Left ventricle myocardium inferior (tissue), 1 donor: ENCODE results near the gene FAM83E. TPM values are rescaled to one million over a fixed set of nuclear protein-coding genes. Genes with fewer than 3 reads are reported as not detected.

ENCODE experiments used
- DNase-seq: peaks from one replicate; pipeline ENCODE4 v3.0.0-alpha.2; 2020
- H3K27ac ChIP-seq: fragments of 200-600 bp; replicated peaks from 2 replicates; pipeline ENCODE4 v1.8.0; 2021
- H3K27me3 ChIP-seq: fragments of 200-600 bp; 2 replicates; pipeline ENCODE4 v1.8.0; 2021; ENCODE audit warnings: low read depth
- H3K36me3 ChIP-seq: fragments of 200-600 bp; 2 replicates; pipeline ENCODE4 v1.8.0; 2021
- H3K4me1 ChIP-seq: fragments of 200-600 bp; 2 replicates; pipeline ENCODE4 v1.8.0; 2021
- H3K4me3 ChIP-seq: fragments of 200-600 bp; 2 replicates; pipeline ENCODE4 v1.8.0; 2021; ENCODE audit warnings: mild to moderate bottlenecking, moderate library complexity
- H3K9me3 ChIP-seq: fragments of 200-600 bp; replicated peaks from 2 replicates; pipeline ENCODE4 v1.8.0; 2021
- CTCF ChIP-seq: fragments of 200-600 bp; IDR thresholded peaks from 2 replicates; pipeline ENCODE4 v1.8.0; 2021; ENCODE audit warnings: antibody characterized with exemption, mild to moderate bottlenecking, borderline replicate concordance
- intact Hi-C: fragments of 100-400 bp; cut with micrococcal nuclease; formaldehyde crosslinking; loops from one replicate; pipeline ENCODE4 v1.11.0; 2022
- total RNA-seq: library from RNA; stranded (reverse); fragmentation: NEBNext Ultra II Directional; extraction: Animal tissue kit (Norgen Biotek cat#: 25700); gene quantifications from one replicate; pipeline ENCODE4 v1.2.1, GENCODE V29; 2021
- donor health status: DM: no; HTN: yes; CAD: no; lungs with severe emphysema.

Gene FAM83E
- total RNA-seq, 1 donor from 2014 or later: not detected

DNA sequence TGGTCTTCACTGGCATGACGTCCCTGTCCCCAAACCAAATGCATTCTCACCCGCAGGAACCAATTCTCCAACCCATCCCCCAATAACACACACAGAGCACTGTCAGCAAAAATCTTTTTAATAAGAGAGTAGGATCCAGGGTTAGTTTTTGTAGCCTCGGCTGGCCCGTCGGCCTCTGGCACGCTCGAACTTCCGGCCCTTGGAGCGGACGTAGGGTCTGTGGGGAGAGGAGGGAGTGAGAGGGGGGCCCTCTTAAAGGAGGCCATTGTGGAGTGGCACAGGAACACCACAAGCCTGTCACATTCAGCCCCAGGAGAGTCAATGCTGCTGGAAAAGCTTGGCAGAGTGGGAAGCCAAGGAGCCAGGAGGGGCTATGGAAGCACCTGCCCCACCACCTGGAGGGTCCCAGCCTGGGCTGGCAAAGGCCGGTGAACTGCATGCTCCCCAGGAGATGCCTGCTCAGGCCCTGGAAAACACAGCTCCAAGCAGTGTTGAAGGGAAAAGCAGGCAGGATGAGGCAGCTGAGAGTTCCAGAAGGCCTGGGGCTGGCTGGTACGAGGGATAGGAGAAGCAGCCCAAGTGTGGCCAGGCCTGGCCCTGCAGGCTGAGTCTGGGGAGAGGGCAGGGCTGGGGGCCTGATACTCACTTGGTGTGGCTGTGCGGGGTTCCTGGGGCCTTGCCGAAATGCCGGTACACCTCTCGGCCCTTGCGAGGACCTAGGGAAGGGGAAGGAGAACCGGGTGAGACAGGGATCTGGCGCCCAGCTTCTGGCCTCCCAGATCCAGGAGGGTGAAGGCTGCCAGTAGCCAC is 560 bp upstream of the FAM83E start:
- Histone ChIP-seq H3K36me3 (peaks cover 30% of the 10 kb centered on the region), H3K4me1 (peaks cover 55% of the 10 kb centered on the region), H3K27ac (no peak overlapping the region), H3K27me3 (no peaks in the 10 kb centered on the region), H3K4me3 (no peak overlapping the region), H3K9me3 (no peaks in the 10 kb centered on the region)
- TF ChIP-seq CTCF: no peak
- DNase-seq: no peak
- intact Hi-C loops: no loop called here

DNA sequence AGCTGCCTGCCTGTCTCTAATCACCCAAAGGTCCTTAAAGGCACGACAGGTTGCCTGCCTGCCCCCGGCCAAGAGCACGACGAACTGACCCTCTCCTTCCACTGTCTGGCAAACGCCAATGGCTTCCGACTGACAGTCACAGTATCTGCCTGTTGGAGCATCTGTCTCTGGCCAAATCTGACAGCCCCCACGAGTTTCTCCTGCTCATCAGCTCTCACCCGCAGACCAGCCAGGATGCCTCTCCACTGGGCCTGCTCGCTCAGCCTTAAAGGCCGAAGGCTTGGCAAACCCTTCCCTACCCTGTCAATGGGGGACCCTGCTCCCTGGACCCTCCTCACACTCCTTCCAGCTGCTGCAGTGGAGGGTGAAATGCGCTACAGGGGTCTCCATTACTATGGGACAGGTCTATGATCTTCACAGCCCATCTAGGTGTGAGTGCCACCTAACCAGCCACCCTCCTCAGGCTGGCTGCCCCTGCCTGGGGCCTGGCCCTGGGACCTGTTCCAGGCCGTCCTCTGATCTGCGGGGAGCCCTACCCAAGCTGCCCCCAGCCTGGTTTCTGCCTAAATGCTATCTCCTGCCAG is 932 bp downstream of the FAM83E start:
- no peak overlapping the region for H3K27ac ChIP-seq
- TF ChIP-seq CTCF: no peak
- no peak for DNase-seq
- no peak overlapping the region for H3K4me3 ChIP-seq
- intact Hi-C loops: no loop called here
- H3K4me1 ChIP-seq: peaks cover 45% of the 10 kb centered on the region
- peaks cover 30% of the 10 kb centered on the region for H3K36me3 ChIP-seq
- no peaks in the 10 kb centered on the region for H3K27me3 ChIP-seq
- no peaks in the 10 kb centered on the region for H3K9me3 ChIP-seq

DNA sequence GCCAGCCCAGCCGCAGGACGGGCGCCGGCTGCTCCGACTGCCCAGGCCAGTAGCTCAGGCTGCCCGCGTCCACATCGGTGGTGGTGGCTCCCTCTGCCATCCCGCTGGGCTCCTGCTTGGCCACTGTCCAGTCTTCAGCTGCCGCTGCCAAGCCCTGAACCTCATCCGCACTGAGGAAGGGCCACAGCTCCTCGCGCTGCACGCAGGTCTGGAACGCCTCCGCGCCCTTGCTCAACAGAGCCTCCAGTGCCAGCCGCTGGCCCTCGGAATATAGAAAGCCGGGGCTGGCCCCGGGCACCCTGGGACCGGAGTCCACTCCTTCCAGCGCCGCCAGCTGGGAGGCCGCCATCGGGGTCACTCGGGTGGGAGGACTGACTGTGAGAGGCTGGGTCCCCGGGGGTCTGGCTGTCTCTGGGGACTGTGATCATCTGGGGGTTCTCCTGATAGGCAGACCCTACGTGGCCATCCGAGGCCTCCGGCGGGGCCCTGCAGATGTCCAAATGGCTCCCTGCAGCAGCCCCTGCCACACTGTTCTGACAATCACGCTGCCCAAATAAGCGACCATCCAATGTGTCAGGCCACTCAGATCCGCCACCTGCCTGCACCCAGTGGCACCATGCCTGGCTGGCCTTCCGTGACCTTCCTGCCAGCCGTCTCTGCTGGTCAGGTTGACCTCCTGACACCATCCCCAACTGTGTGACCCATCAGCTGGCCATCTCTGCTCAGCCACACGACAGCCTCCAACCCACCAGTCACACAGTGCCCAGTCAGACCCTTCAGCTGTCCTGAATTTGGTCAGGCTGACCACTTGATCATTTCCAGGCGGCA is 1.6 kb downstream of the FAM83E start:
- intact Hi-C loops: no loop called here

GRCh38 chr19:48611872-48612271 is 3.0 kb downstream of the FAM83E start:
- Histone ChIP-seq H3K4me1 (peaks cover 25% of the 10 kb centered on the region), H3K27me3 (no peaks in the 10 kb centered on the region), H3K4me3 (no peak overlapping the region), H3K9me3 (no peaks in the 10 kb centered on the region), H3K36me3 (peaks cover 22% of the 10 kb centered on the region), H3K27ac (no peak overlapping the region)
- no peak for DNase-seq
- no peak for TF ChIP-seq CTCF
- intact Hi-C loops: no loop called here

More for the DNA sequence above, 1.6 kb downstream of the FAM83E start:
- no peak for TF ChIP-seq CTCF
- no peaks in the 10 kb centered on the region for H3K9me3 ChIP-seq
- H3K4me3 ChIP-seq: no peak overlapping the region
- no peaks in the 10 kb centered on the region for H3K27me3 ChIP-seq
- peaks cover 38% of the 10 kb centered on the region for H3K4me1 ChIP-seq
- H3K36me3 ChIP-seq: peaks cover 30% of the 10 kb centered on the region
- DNase-seq: no peak
- no peak overlapping the region for H3K27ac ChIP-seq

DNA sequence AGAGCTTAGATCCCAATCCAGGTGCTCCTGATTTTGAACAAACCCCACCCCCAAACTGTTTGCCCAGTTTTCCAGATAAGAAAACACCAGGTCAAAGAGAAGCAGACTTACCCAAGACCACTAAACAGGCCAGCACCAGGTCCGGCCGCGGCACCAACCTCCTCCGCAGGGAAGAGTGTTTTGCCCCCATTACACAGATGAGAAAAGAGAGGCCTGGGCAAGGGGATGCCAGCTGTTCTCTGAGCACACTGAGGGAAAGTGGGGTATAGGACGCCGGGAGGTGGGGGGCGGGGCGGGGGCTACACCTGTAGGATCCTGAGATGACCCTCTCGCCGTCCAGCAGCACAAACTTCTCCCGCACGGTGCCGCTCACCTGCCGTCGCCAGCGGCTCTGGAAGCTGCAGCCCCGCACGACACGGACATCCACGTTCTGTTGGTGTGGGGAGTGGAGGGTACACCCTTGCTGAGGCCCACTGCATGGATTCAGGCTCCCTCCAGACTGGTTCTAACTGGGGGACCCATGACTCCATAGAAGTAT is 5.2 kb downstream of the FAM83E start:
- Histone ChIP-seq H3K27ac (no peak overlapping the region), H3K27me3 (no peaks in the 10 kb centered on the region), H3K9me3 (no peaks in the 10 kb centered on the region), H3K4me3 (no peak overlapping the region), H3K36me3 (peaks cover under 1% of the 10 kb centered on the region), H3K4me1 (peaks cover 6% of the 10 kb centered on the region)
- intact Hi-C loops: no loop called here
- no peak for DNase-seq
- no peak for TF ChIP-seq CTCF
